H1 (cell line): Measurements from ENCODE around the gene SCN8A. TPM values are rescaled to one million over a fixed set of nuclear protein-coding genes. Genes with fewer than 3 reads are reported as not detected.

ENCODE experiments used
- CTCF ChIA-PET: fragments of 300-600 bp; sonication (Branson Sonifier 250); formaldehyde crosslinking; loops from one replicate; lab custom pipeline; 2021; ENCODE audit not compliant: partially characterized antibody; lab: Charles Lee
- POLR2A ChIA-PET: fragments of 300-600 bp; sonication (Branson Sonifier 250); formaldehyde crosslinking; loops from one replicate; lab custom pipeline; 2021; ENCODE audit warnings: inconsistent platforms; ENCODE audit not compliant: partially characterized antibody; lab: Charles Lee
- DNase-seq, 2 experiments: peaks; one replicate each; pipeline versions ENCODE4 v3.0.0 to v3.0.0-alpha.2; 2010 to 2022; ENCODE audit warnings: low spot score in 2 of 2, low read depth in 1 of 2, mixed read lengths in 1 of 2
- FAIRE-seq: peaks from 2 replicates; lab custom pipeline; 2011; peaks lifted over from hg19 to GRCh38; lab: Jason Lieb, UNC
- H2AFZ ChIP-seq: 2 replicates; pipeline ENCODE4 v1.8.1; 2012; ENCODE audit warnings: low read length, inconsistent platforms
- H2AK5ac ChIP-seq: 2 replicates; pipeline ENCODE4 v1.6.1; 2013; ENCODE audit warnings: low read depth, low read length
- H2BK120ac ChIP-seq: replicated peaks from 2 replicates; pipeline ENCODE3; 2013; ENCODE audit warnings: low read depth, low read length, inconsistent platforms
- H2BK12ac ChIP-seq: 2 replicates; pipeline ENCODE4 v1.6.1; 2013; ENCODE audit warnings: low read depth, low read length
- H2BK15ac ChIP-seq: 2 replicates; pipeline ENCODE4 v1.6.1; 2013; ENCODE audit warnings: low read length
- H2BK20ac ChIP-seq: 2 replicates; pipeline ENCODE4 v1.6.1; 2013; ENCODE audit warnings: low read length
- H2BK5ac ChIP-seq: 2 replicates; pipeline ENCODE4 v1.6.1; 2013; ENCODE audit warnings: low read depth, low read length
- H3K14ac ChIP-seq: 2 replicates; pipeline ENCODE4 v1.6.1; 2013; ENCODE audit warnings: inconsistent platforms; ENCODE audit not compliant: insufficient read length
- H3K18ac ChIP-seq: 2 replicates; pipeline ENCODE4 v1.6.1; 2013; ENCODE audit warnings: low read length; ENCODE audit errors: extremely low read depth
- H3K23ac ChIP-seq: 2 replicates; pipeline ENCODE4 v1.6.1; 2013; ENCODE audit warnings: inconsistent platforms; ENCODE audit not compliant: insufficient read length
- H3K23me2 ChIP-seq: 2 replicates; pipeline ENCODE4 v1.6.1; 2013; ENCODE audit warnings: low read depth, low read length
- H3K27ac ChIP-seq: 2 replicates; pipeline ENCODE4 v1.6.1; 2011; ENCODE audit warnings: low read depth, low read length, inconsistent platforms
- H3K27me3 ChIP-seq, 4 experiments: replicated peaks in 1 of 4; 1 replicate in 1 of 4; 2 replicates in 3 of 4; pipeline versions ENCODE4 v1.6.1 to v1.8.1; 2011 to 2013; ENCODE audit warnings: low read length in 3 of 4, mild to moderate bottlenecking in 3 of 4, inconsistent platforms in 2 of 4, mixed read lengths in 2 of 4, moderate library complexity in 1 of 4; ENCODE audit not compliant: control insufficient read depth in 3 of 4, insufficient read depth in 3 of 4; ENCODE audit errors: extremely low read depth in 1 of 4
- H3K36me3 ChIP-seq, 4 experiments: 2 replicates each; pipeline versions ENCODE4 v1.6.1 to v1.8.1; 2011 to 2013; ENCODE audit warnings: mild to moderate bottlenecking in 4 of 4, low read length in 3 of 4, moderate library complexity in 2 of 4, control low read depth in 1 of 4, inconsistent platforms in 1 of 4; ENCODE audit not compliant: insufficient read depth in 4 of 4, control insufficient read depth in 2 of 4
- H3K4ac ChIP-seq: replicated peaks from 2 replicates; pipeline ENCODE3; 2013; ENCODE audit warnings: low read length, low read depth, mixed read lengths, inconsistent platforms; ENCODE audit not compliant: insufficient read length
- H3K4me1 ChIP-seq, 4 experiments: replicated peaks in 1 of 4; 1 replicate in 1 of 4; 2 replicates in 3 of 4; pipeline versions ENCODE4 v1.6.1 to v1.8.1; 2011 to 2013; ENCODE audit warnings: low read length in 3 of 4, inconsistent platforms in 2 of 4, mixed read lengths in 1 of 4; ENCODE audit not compliant: insufficient read depth in 4 of 4, control insufficient read depth in 3 of 4
- H3K4me2 ChIP-seq, 2 experiments: 2 replicates each; pipeline versions ENCODE4 v1.6.1 to v1.8.1; 2011 to 2013; ENCODE audit warnings: low read depth in 2 of 2, low read length in 2 of 2, control low read depth in 1 of 2, inconsistent platforms in 1 of 2, mild to moderate bottlenecking in 1 of 2; ENCODE audit not compliant: insufficient read depth in 1 of 2
- H3K4me3 ChIP-seq, 4 experiments: fragments of 200-600, 300-600 bp in 1 of 4; sonication (generic), shearing (Covaris generic), sonication (Bioruptor Twin) in 1 of 4; 2 replicates each; pipeline versions ENCODE4 v1.5.1 to v1.8.1; 2011 to 2016; ENCODE audit warnings: low read length in 4 of 4, low read depth in 3 of 4, control low read depth in 2 of 4, inconsistent platforms in 2 of 4, mild to moderate bottlenecking in 2 of 4, mixed read lengths in 1 of 4, moderate library complexity in 1 of 4; ENCODE audit not compliant: insufficient read depth in 2 of 4; ENCODE audit errors: extremely low read depth in 1 of 4
- H3K56ac ChIP-seq: replicated peaks from 2 replicates; pipeline ENCODE3; 2013; ENCODE audit warnings: low read depth, mild to moderate bottlenecking, mixed read lengths, low read length, inconsistent platforms; ENCODE audit not compliant: insufficient read length
- H3K79me1 ChIP-seq: 2 replicates; pipeline ENCODE4 v1.6.1; 2013; ENCODE audit warnings: low read depth, low read length, control low read depth
- H3K79me2 ChIP-seq, 2 experiments: 2 replicates each; pipeline versions ENCODE4 v1.6.1 to v1.8.1; 2012 to 2013; ENCODE audit warnings: low read length in 2 of 2, mild to moderate bottlenecking in 2 of 2, inconsistent platforms in 1 of 2; ENCODE audit not compliant: insufficient read depth in 2 of 2, control insufficient read depth in 1 of 2
- H3K9ac ChIP-seq, 4 experiments: replicated peaks in 1 of 4; 1 replicate in 1 of 4; 2 replicates in 3 of 4; pipeline versions ENCODE4 v1.6.1 to v1.8.1; 2011 to 2013; ENCODE audit warnings: low read depth in 3 of 4, low read length in 3 of 4, control low read depth in 2 of 4, mild to moderate bottlenecking in 2 of 4, moderate library complexity in 2 of 4, inconsistent platforms in 1 of 4; ENCODE audit errors: extremely low read depth in 1 of 4
- H3K9me3 ChIP-seq, 2 experiments: 2 replicates each; pipeline versions ENCODE4 v1.6.1 to v1.8.1; 2012 to 2013; ENCODE audit warnings: mild to moderate bottlenecking in 2 of 2, moderate library complexity in 2 of 2, control low read depth in 1 of 2, inconsistent platforms in 1 of 2, low read depth in 1 of 2, low read length in 1 of 2, mixed read lengths in 1 of 2; ENCODE audit not compliant: insufficient read depth in 2 of 2
- H4K20me1 ChIP-seq, 2 experiments: replicated peaks in 1 of 2; 2 replicates each; pipeline versions ENCODE3 to v1.8.1; 2011 to 2013; ENCODE audit warnings: inconsistent platforms in 2 of 2, low read length in 2 of 2, mild to moderate bottlenecking in 1 of 2; ENCODE audit not compliant: insufficient read depth in 2 of 2, control insufficient read depth in 1 of 2
- H4K5ac ChIP-seq: 2 replicates; pipeline ENCODE4 v1.6.1; 2013; ENCODE audit warnings: low read length, low read depth, mixed read lengths, inconsistent platforms; ENCODE audit not compliant: insufficient read length
- H4K8ac ChIP-seq: 2 replicates; pipeline ENCODE4 v1.8.0; 2013; ENCODE audit warnings: mild to moderate bottlenecking, moderate library complexity, low read length, inconsistent platforms; ENCODE audit not compliant: insufficient read depth; ENCODE audit errors: extremely low read depth
- H4K91ac ChIP-seq: replicated peaks from 2 replicates; pipeline ENCODE3; 2013; ENCODE audit warnings: low read length, mixed read lengths, inconsistent platforms; ENCODE audit not compliant: insufficient read length
- BACH1 ChIP-seq: IDR thresholded peaks from 2 replicates; pipeline ENCODE4 v1.6.1; 2012; ENCODE audit warnings: low read length, improper control_type of control experiment
- CTBP2 ChIP-seq: IDR thresholded peaks from 2 replicates; pipeline ENCODE4 v1.7.0; 2011; ENCODE audit warnings: borderline replicate concordance, mild to moderate bottlenecking, moderate library complexity, mixed read lengths, low read length; ENCODE audit not compliant: insufficient read depth, insufficient read length
- MAX ChIP-seq: IDR thresholded peaks from 2 replicates; pipeline ENCODE4 v1.6.1; 2012; ENCODE audit warnings: inconsistent platforms
- SIN3A ChIP-seq, 2 experiments: IDR thresholded peaks in 1 of 2; conservative IDR thresholded peaks in 1 of 2; 2 replicates each; pipeline ENCODE4 v1.6.1; 2011 to 2012; ENCODE audit warnings: low read length in 2 of 2, improper control_type of control experiment in 1 of 2, low read depth in 1 of 2, mild to moderate bottlenecking in 1 of 2
- TAF1 ChIP-seq: IDR thresholded peaks from 2 replicates; pipeline ENCODE4 v1.6.1; 2011; ENCODE audit warnings: mild to moderate bottlenecking, low read depth, low read length
- WGBS, 2 experiments: shearing (Covaris generic) in 1 of 2; methylation state at CpG; one replicate each; pipeline versions ENCODE4 v1.1.6 to v1.1.7; 2013 to 2015; ENCODE audit warnings: low lambda C conversion rate in 2 of 2, mixed read lengths in 2 of 2, inconsistent platforms in 1 of 2, low coverage in 1 of 2, missing lambda C conversion rate in 1 of 2; ENCODE audit not compliant: insufficient replicate concordance in 2 of 2, insufficient coverage in 1 of 2, insufficient read length in 1 of 2; ENCODE audit errors: extremely low coverage in 1 of 2, missing lambda C conversion rate in 1 of 2; 5-methylcytosine and 5-hydroxymethylcytosine counted together
- polyA plus RNA-seq, 7 experiments: library from polyadenylated mRNA; depleted of rRNA in 3 of 7; stranded (reverse) in 5 of 7; unstranded in 2 of 7; fragments of >200 nt in 5 of 7; fragments of 200-250 nt in 2 of 7; gene quantifications; 1 replicate in 5 of 7; 2 replicates in 1 of 7; 4 replicates in 1 of 7; pipeline versions ENCODE4 v1.2.1 to v1.2.3, GENCODE V29; 2011 to 2013; ENCODE audit warnings: missing spikeins in 2 of 7, mixed read lengths in 2 of 7
- total RNA-seq: library from RNA; stranded (reverse); fragmentation: NEBNext Ultra II Directional; extraction: Animal tissue kit (Norgen Biotek cat#: 25700); gene quantifications from 2 replicates; pipeline ENCODE4 v1.2.1, GENCODE V29; 2021

SCN8A gene
- total and polyA plus RNA-seq, 2 of the 8 experiments (the other 6 are each of a cell fraction or from before 2014, with no cell fraction given) = 6.3 to 10.7 TPM

GRCh38 chr12:51643951-51644350, 52.9 kb downstream of the SCN8A start:
- FAIRE-seq = no peak
- H2BK20ac ChIP-seq = no peak overlapping the region

More at GRCh38 chr12:51643951-51644350, 52.9 kb downstream of the SCN8A start:
- no peak overlapping the region for H2AK5ac ChIP-seq
- WGBS, 2 experiments = 86% methylated on average over 1 of the region's 1 CpG; no CpG with 5 or more reads in 1 of the 2 experiments
- no peak overlapping the region for H3K14ac ChIP-seq
- H3K79me1 ChIP-seq = no peaks in the 10 kb centered on the region; the same call in 1 of the 2 replicates
- H3K27me3 ChIP-seq = no peaks in the 10 kb centered on the region
- no peak overlapping the region for H3K4me2 ChIP-seq
- no peak for TF ChIP-seq MAX
- TF ChIP-seq CTBP2 = no peak
- no peak for TF ChIP-seq BACH1
- no peak for TF ChIP-seq TAF1
- TF ChIP-seq SIN3A (conservative IDR thresholded peaks at IDR 0.05 in 1 of 2, IDR thresholded peaks at IDR 0.05 in 1 of 2; ENCODE audit: low read depth in 1 of 2, low read length in 2 of 2) = no peak
- POLR2A ChIA-PET = no interaction called here
- no peak overlapping the region for H3K4me3 ChIP-seq
- no peak overlapping the region for H2BK120ac ChIP-seq
- H4K20me1 ChIP-seq = no peaks in the 10 kb centered on the region
- no peak overlapping the region for H3K18ac ChIP-seq
- peaks cover 3 to 10% of the 10 kb centered on the region in 2 experiments; a peak in 3 of 4 replicates for H3K9me3 ChIP-seq
- H3K36me3 ChIP-seq = peaks cover 0 to 5% (median 0%) of the 10 kb centered on the region in 4 experiments; a peak in 1 of 8 replicates
- no peak overlapping the region for H3K56ac ChIP-seq
- no peak for DNase-seq
- H2BK12ac ChIP-seq = no peak overlapping the region
- H2BK5ac ChIP-seq = no peak overlapping the region
- H2BK15ac ChIP-seq = no peak overlapping the region
- 0 out of 4 replicates have a peak, but pooled peaks cover 0 to 7% of the 10 kb centered on the region in 2 experiments for H3K79me2 ChIP-seq
- no peak overlapping the region for H3K9ac ChIP-seq
- no peak overlapping the region for H3K27ac ChIP-seq
- no peak overlapping the region for H4K5ac ChIP-seq
- H3K4ac ChIP-seq = no peak overlapping the region
- H3K4me1 ChIP-seq = no peaks in the 10 kb centered on the region
- no peak overlapping the region for H4K91ac ChIP-seq
- H4K8ac ChIP-seq = no peak overlapping the region
- H3K23me2 ChIP-seq = no peaks in the 10 kb centered on the region
- CTCF ChIA-PET = interaction anchor here (0.6 kb wide), 2 partner anchors 27 to 104 kb away, joined by 3 to 4 read pairs; no protein-coding TSS in a partner anchor
- H3K23ac ChIP-seq = no peak overlapping the region
- H2AFZ ChIP-seq = no peak overlapping the region
